NB4 (cell line): ENCODE results near the gene ZNF454.

ENCODE experiments used
- CTCF ChIP-seq: IDR thresholded peaks from one replicate; pipeline ENCODE4 v1.5.1; 2012; ENCODE audit warnings: low read depth, low read length
- MAX ChIP-seq: IDR thresholded peaks from 2 replicates; pipeline ENCODE4 v1.6.1; 2011; ENCODE audit warnings: low read depth, low read length
- POLR2A ChIP-seq: IDR thresholded peaks from 2 replicates; pipeline ENCODE4 v1.6.1; 2011; ENCODE audit warnings: mild to moderate bottlenecking; ENCODE audit not compliant: insufficient read length; ENCODE audit errors: extremely low read depth

GRCh38 chr5:178965465-178966055, 24.6 kb downstream of the ZNF454 start:
- TF ChIP-seq CTCF (no peak), POLR2A (no peak), MAX (no peak)
